CD4-positive, alpha-beta memory T cell (primary cell): ENCODE results near the gene EPHB1. TPM values are rescaled to one million over a fixed set of nuclear protein-coding genes. Genes with fewer than 3 reads are reported as not detected.

Experiments
- CTCF ChIA-PET: fragments of 350-600 bp; sonication (Branson Sonifier 250); formaldehyde crosslinking; loops from one replicate; lab custom pipeline; 2021; ENCODE audit warnings: inconsistent platforms; ENCODE audit not compliant: partially characterized antibody; lab: Charles Lee
- POLR2A ChIA-PET: fragments of 350-600 bp; sonication (Branson Sonifier 250); formaldehyde crosslinking; loops from one replicate; lab custom pipeline; 2021; ENCODE audit not compliant: partially characterized antibody; lab: Charles Lee
- DNase-seq, 5 donors: peaks; one replicate each; pipeline versions ENCODE4 v3.0.0 to v3.0.0-alpha.2; 2020 to 2022; ENCODE audit warnings: mixed read lengths in 1 of 5
- H3K27ac ChIP-seq: one replicate; pipeline ENCODE4 v1.7.0; 2013; ENCODE audit warnings: low read depth, low read length
- H3K27me3 ChIP-seq: 2 replicates; pipeline ENCODE4 v1.7.0; 2013; ENCODE audit warnings: mild to moderate bottlenecking, low read length, moderate library complexity; ENCODE audit not compliant: insufficient read depth
- H3K36me3 ChIP-seq: 2 replicates; pipeline ENCODE4 v1.7.0; 2013; ENCODE audit warnings: mild to moderate bottlenecking, low read length, moderate library complexity; ENCODE audit not compliant: insufficient read depth
- H3K4me1 ChIP-seq: 2 replicates; pipeline ENCODE4 v1.7.0; 2013; ENCODE audit warnings: mild to moderate bottlenecking, low read length, moderate library complexity; ENCODE audit not compliant: insufficient read depth
- H3K4me3 ChIP-seq, 2 donors: one replicate each; pipeline ENCODE4 v1.7.0; 2013; ENCODE audit warnings: low read length in 2 of 2, mild to moderate bottlenecking in 1 of 2
- H3K9me3 ChIP-seq, 2 donors: one replicate each; pipeline ENCODE4 v1.7.0; 2013; ENCODE audit warnings: low read length in 2 of 2, control low read depth in 1 of 2; ENCODE audit not compliant: control insufficient read depth in 1 of 2
- H3K27ac Mint-ChIP-seq, 7 donors: one replicate each; pipeline ENCODE4 v1.8.0; 2020 to 2021; ENCODE audit warnings: mixed read lengths in 7 of 7, mild to moderate bottlenecking in 6 of 7, inconsistent platforms in 3 of 7, moderate library complexity in 3 of 7
- H3K27me3 Mint-ChIP-seq, 2 donors: one replicate each; pipeline ENCODE4 v1.8.0; 2020 to 2021; ENCODE audit warnings: mixed read lengths in 2 of 2
- H3K36me3 Mint-ChIP-seq, 2 donors: one replicate each; pipeline ENCODE4 v1.8.0; 2020 to 2021; ENCODE audit warnings: mixed read lengths in 2 of 2, inconsistent platforms in 1 of 2, mild to moderate bottlenecking in 1 of 2
- H3K4me1 Mint-ChIP-seq, 4 donors: one replicate each; pipeline ENCODE4 v1.8.0; 2020 to 2021; ENCODE audit warnings: mixed read lengths in 4 of 4, mild to moderate bottlenecking in 1 of 4
- H3K4me3 Mint-ChIP-seq, 8 donors: one replicate each; pipeline ENCODE4 v1.8.0; 2020 to 2021; ENCODE audit warnings: mixed read lengths in 8 of 8, mild to moderate bottlenecking in 7 of 8, moderate library complexity in 6 of 8, inconsistent platforms in 3 of 8
- H3K9me3 Mint-ChIP-seq, 8 donors: one replicate each; pipeline ENCODE4 v1.8.0; 2020 to 2021; ENCODE audit warnings: mixed read lengths in 8 of 8, mild to moderate bottlenecking in 5 of 8, inconsistent platforms in 3 of 8, moderate library complexity in 1 of 8
- intact Hi-C: fragments of 100-400 bp; cut with micrococcal nuclease; formaldehyde crosslinking; loops from one replicate; pipeline ENCODE4 v1.15.1; 2023
- polyA plus RNA-seq, 2 donors: library from polyadenylated mRNA; unstranded; fragments of 300-500 nt; fragmentation: Illumina TruSeq; gene quantifications; one replicate each; pipeline ENCODE4 v1.2.3, GENCODE V29; 2021
- total RNA-seq, 2 experiments: library from RNA; stranded (reverse); gene quantifications; one replicate each; pipeline ENCODE4 v1.2.3, GENCODE V29; 2021

Gene EPHB1
- total and polyA plus RNA-seq, 4 experiments from 2014 or later, result 0.30 to 0.69 (median 0.43) TPM; not detected in 1

GRCh38 chr3:135125171-135125801 is 330.2 kb downstream of the EPHB1 start:
- Mint-ChIP-seq H3K36me3 (no peaks in the 10 kb centered on the region), H3K27me3 (peaks cover 0 to 2% of the 10 kb centered on the region in 2 donors), H3K27ac (no peak overlapping the region), H3K4me3 (no peak overlapping the region), H3K4me1 (no peaks in the 10 kb centered on the region), H3K9me3 (peaks cover 0 to 7% (median 2%) of the 10 kb centered on the region in 8 donors)
- intact Hi-C loops, result no loop called here
- Histone ChIP-seq H3K36me3 (no peaks in the 10 kb centered on the region), H3K27me3 (no peaks in the 10 kb centered on the region), H3K4me3 (no peak overlapping the region), H3K4me1 (no peaks in the 10 kb centered on the region), H3K27ac (no peak overlapping the region), H3K9me3 (no peaks in the 10 kb centered on the region)
- DNase-seq, result no peak
- ChIA-PET CTCF (no interaction called here), POLR2A (no interaction called here)

GRCh38 chr3:135127946-135128470 is 332.9 kb downstream of the EPHB1 start:
- H3K4me3 Mint-ChIP-seq, result no peak overlapping the region
- H3K27me3 ChIP-seq, result no peaks in the 10 kb centered on the region
- no peak overlapping the region for H3K4me3 ChIP-seq
- H3K36me3 Mint-ChIP-seq, result no peaks in the 10 kb centered on the region
- no peaks in the 10 kb centered on the region for H3K4me1 Mint-ChIP-seq
- ChIA-PET CTCF (no interaction called here), POLR2A (no interaction called here)
- no peak for DNase-seq
- intact Hi-C loops, result no loop called here
- no peaks in the 10 kb centered on the region for H3K4me1 ChIP-seq
- no peaks in the 10 kb centered on the region for H3K9me3 ChIP-seq
- H3K36me3 ChIP-seq, result no peaks in the 10 kb centered on the region
- H3K9me3 Mint-ChIP-seq, result peaks cover 0 to 7% (median 0%) of the 10 kb centered on the region in 8 donors
- peaks cover 0 to 2% of the 10 kb centered on the region in 2 donors for H3K27me3 Mint-ChIP-seq
- H3K27ac Mint-ChIP-seq, result no peak overlapping the region
- H3K27ac ChIP-seq, result no peak overlapping the region

GRCh38 chr3:135128818-135129217 is 333.8 kb downstream of the EPHB1 start:
- H3K27me3 ChIP-seq, result no peaks in the 10 kb centered on the region
- no peaks in the 10 kb centered on the region for H3K9me3 ChIP-seq
- H3K4me1 ChIP-seq, result no peaks in the 10 kb centered on the region
- no peaks in the 10 kb centered on the region for H3K36me3 ChIP-seq
- H3K4me3 Mint-ChIP-seq, result no peak overlapping the region
- H3K27me3 Mint-ChIP-seq, result peaks cover 0 to 2% of the 10 kb centered on the region in 2 donors
- CTCF ChIA-PET, result no interaction called here
- H3K9me3 Mint-ChIP-seq, result peaks cover 0 to 7% (median 0%) of the 10 kb centered on the region in 8 donors
- H3K27ac ChIP-seq, result no peak overlapping the region
- intact Hi-C loops, result no loop called here
- no peaks in the 10 kb centered on the region for H3K4me1 Mint-ChIP-seq
- no peak overlapping the region for H3K4me3 ChIP-seq
- no peak overlapping the region for H3K27ac Mint-ChIP-seq
- POLR2A ChIA-PET, result no interaction called here
- H3K36me3 Mint-ChIP-seq, result no peaks in the 10 kb centered on the region
- no peak for DNase-seq

- Mint-ChIP-seq H3K4me3 (no peak overlapping the region), H3K9me3 (peaks cover 0 to 5% (median 0%) of the 10 kb centered on the region in 8 donors), H3K27me3 (no peaks in the 10 kb centered on the region), H3K4me1 (no peaks in the 10 kb centered on the region), H3K27ac (no peak overlapping the region), H3K36me3 (no peaks in the 10 kb centered on the region)
- intact Hi-C loops, result no loop called here
- no peaks in the 10 kb centered on the region for H3K27me3 ChIP-seq
- H3K27ac ChIP-seq, result no peak overlapping the region
- no peaks in the 10 kb centered on the region for H3K9me3 ChIP-seq
- H3K4me3 ChIP-seq, result no peak overlapping the region
- H3K36me3 ChIP-seq, result no peaks in the 10 kb centered on the region
- CTCF ChIA-PET, result no interaction called here
- H3K4me1 ChIP-seq, result no peaks in the 10 kb centered on the region
- POLR2A ChIA-PET, result no interaction called here
- no peak for DNase-seq
These were observed 336.2 kb downstream of the EPHB1 start for GRCh38 chr3:135131290-135131689.

- H3K36me3 Mint-ChIP-seq, result no peaks in the 10 kb centered on the region
- H3K4me1 ChIP-seq, result no peaks in the 10 kb centered on the region
- DNase-seq, result no peak
- POLR2A ChIA-PET, result no interaction called here
- CTCF ChIA-PET, result no interaction called here
- no peak overlapping the region for H3K4me3 ChIP-seq
- H3K27ac ChIP-seq, result no peak overlapping the region
- H3K27me3 ChIP-seq, result no peaks in the 10 kb centered on the region
- H3K9me3 ChIP-seq, result no peaks in the 10 kb centered on the region
- H3K27ac Mint-ChIP-seq, result no peak overlapping the region
- intact Hi-C loops, result no loop called here
- no peak overlapping the region for H3K4me3 Mint-ChIP-seq
- peaks cover 0 to 2% (median 0%) of the 10 kb centered on the region in 8 donors for H3K9me3 Mint-ChIP-seq
- H3K4me1 Mint-ChIP-seq, result no peaks in the 10 kb centered on the region
- no peaks in the 10 kb centered on the region for H3K36me3 ChIP-seq
- H3K27me3 Mint-ChIP-seq, result no peaks in the 10 kb centered on the region
These were observed 339.0 kb downstream of the EPHB1 start for GRCh38 chr3:135133905-135134683.

GRCh38 chr3:135134684-135135075 is 339.6 kb downstream of the EPHB1 start:
- Mint-ChIP-seq H3K4me1 (no peaks in the 10 kb centered on the region), H3K9me3 (peaks cover 0 to 2% (median 0%) of the 10 kb centered on the region in 8 donors), H3K4me3 (no peak overlapping the region), H3K27me3 (no peaks in the 10 kb centered on the region), H3K27ac (no peak overlapping the region), H3K36me3 (no peaks in the 10 kb centered on the region)
- H3K27me3 ChIP-seq, result no peaks in the 10 kb centered on the region
- ChIA-PET POLR2A (no interaction called here), CTCF (no interaction called here)
- H3K4me3 ChIP-seq, result no peak overlapping the region
- no peak for DNase-seq
- H3K36me3 ChIP-seq, result no peaks in the 10 kb centered on the region
- H3K27ac ChIP-seq, result no peak overlapping the region
- intact Hi-C loops, result no loop called here
- H3K4me1 ChIP-seq, result no peaks in the 10 kb centered on the region
- H3K9me3 ChIP-seq, result no peaks in the 10 kb centered on the region

- Histone ChIP-seq H3K27me3 (no peaks in the 10 kb centered on the region), H3K9me3 (no peaks in the 10 kb centered on the region), H3K4me3 (no peak overlapping the region), H3K36me3 (no peaks in the 10 kb centered on the region), H3K27ac (no peak overlapping the region), H3K4me1 (no peaks in the 10 kb centered on the region)
- H3K4me1 Mint-ChIP-seq, result no peaks in the 10 kb centered on the region
- H3K36me3 Mint-ChIP-seq, result no peaks in the 10 kb centered on the region
- no peak for DNase-seq
- ChIA-PET POLR2A (no interaction called here), CTCF (no interaction called here)
- no peaks in the 10 kb centered on the region for H3K9me3 Mint-ChIP-seq
- H3K27me3 Mint-ChIP-seq, result no peaks in the 10 kb centered on the region
- intact Hi-C loops, result no loop called here
- H3K4me3 Mint-ChIP-seq, result no peak overlapping the region
- H3K27ac Mint-ChIP-seq, result no peak overlapping the region
These were observed 340.4 kb downstream of the EPHB1 start for GRCh38 chr3:135135445-135135844.
